Loucy (cell line): Measurements from ENCODE around the gene APOL5.

Source experiments
- H2AFZ ChIP-seq: fragments of 200-600 bp; sonication (generic); 2 replicates; pipeline ENCODE4 v1.6.0; 2016; ENCODE audit warnings: antibody characterized with exemption, mild to moderate bottlenecking, low read length, moderate library complexity
- H3F3A ChIP-seq: fragments of 200-600 bp; 2 replicates; pipeline ENCODE4 v1.6.0; 2016; ENCODE audit warnings: antibody characterized with exemption, low read depth, mild to moderate bottlenecking
- H3K27me3 ChIP-seq: fragments of 200-600 bp; sonication (generic); 2 replicates; pipeline ENCODE4 v1.6.1; 2014; ENCODE audit warnings: low read length, mild to moderate bottlenecking; ENCODE audit not compliant: insufficient read depth, poor library complexity, severe bottlenecking
- H3K36me3 ChIP-seq: fragments of 200-600 bp; sonication (generic); 2 replicates; pipeline ENCODE4 v1.6.1; 2016; ENCODE audit warnings: low read length; ENCODE audit not compliant: insufficient read depth
- H3K4me1 ChIP-seq: fragments of 200-600 bp; sonication (generic); 2 replicates; pipeline ENCODE4 v1.5.1; 2014; ENCODE audit warnings: low read length, mild to moderate bottlenecking; ENCODE audit not compliant: insufficient read depth, poor library complexity, severe bottlenecking
- H3K4me2 ChIP-seq: fragments of 200-600 bp; sonication (generic); 2 replicates; pipeline ENCODE4 v1.6.0; 2014; ENCODE audit warnings: antibody characterized with exemption, low read length, low read depth, mild to moderate bottlenecking; ENCODE audit not compliant: poor library complexity, severe bottlenecking
- H3K4me3 ChIP-seq: fragments of 200-600 bp; sonication (generic); 2 replicates; pipeline ENCODE4 v1.5.1; 2014; ENCODE audit warnings: low read length, mild to moderate bottlenecking, mixed read lengths; ENCODE audit not compliant: poor library complexity, severe bottlenecking
- H3K79me2 ChIP-seq: fragments of 200-600 bp; sonication (generic); 2 replicates; pipeline ENCODE4 v1.6.1; 2014; ENCODE audit warnings: low read length; ENCODE audit not compliant: insufficient read depth
- H3K9ac ChIP-seq: fragments of 200-600 bp; sonication (generic); 2 replicates; pipeline ENCODE4 v1.6.0; 2014; ENCODE audit warnings: mild to moderate bottlenecking, low read depth, low read length, moderate library complexity; ENCODE audit not compliant: poor library complexity, severe bottlenecking
- H3K9me2 ChIP-seq: fragments of 200-600 bp; sonication (generic); replicated peaks from 2 replicates; pipeline ENCODE4 v1.6.1; 2016; ENCODE audit warnings: low read depth, low read length, mixed read lengths
- H3K9me3 ChIP-seq: fragments of 200-600 bp; sonication (generic); 2 replicates; pipeline ENCODE4 v1.6.1; 2014; ENCODE audit warnings: mild to moderate bottlenecking, antibody characterized with exemption, low read length, low read depth; ENCODE audit not compliant: insufficient read depth
- H4K20me1 ChIP-seq: fragments of 200-600 bp; sonication (generic); 2 replicates; pipeline ENCODE4 v1.6.0; 2014; ENCODE audit warnings: antibody characterized with exemption, low read length, mild to moderate bottlenecking; ENCODE audit not compliant: insufficient read depth, poor library complexity, severe bottlenecking
- CTCF ChIP-seq: fragments of 200-600 bp; sonication (generic); conservative IDR thresholded peaks from 2 replicates; pipeline ENCODE4 v1.5.1; 2014; ENCODE audit warnings: mild to moderate bottlenecking, antibody characterized with exemption, low read length
- EZH2phosphoT487 ChIP-seq: fragments of 200-600 bp; IDR thresholded peaks from 2 replicates; pipeline ENCODE4 v1.6.1; 2018; ENCODE audit warnings: antibody characterized with exemption, mild to moderate bottlenecking, moderate library complexity, borderline replicate concordance

Gene APOL5

DNA sequence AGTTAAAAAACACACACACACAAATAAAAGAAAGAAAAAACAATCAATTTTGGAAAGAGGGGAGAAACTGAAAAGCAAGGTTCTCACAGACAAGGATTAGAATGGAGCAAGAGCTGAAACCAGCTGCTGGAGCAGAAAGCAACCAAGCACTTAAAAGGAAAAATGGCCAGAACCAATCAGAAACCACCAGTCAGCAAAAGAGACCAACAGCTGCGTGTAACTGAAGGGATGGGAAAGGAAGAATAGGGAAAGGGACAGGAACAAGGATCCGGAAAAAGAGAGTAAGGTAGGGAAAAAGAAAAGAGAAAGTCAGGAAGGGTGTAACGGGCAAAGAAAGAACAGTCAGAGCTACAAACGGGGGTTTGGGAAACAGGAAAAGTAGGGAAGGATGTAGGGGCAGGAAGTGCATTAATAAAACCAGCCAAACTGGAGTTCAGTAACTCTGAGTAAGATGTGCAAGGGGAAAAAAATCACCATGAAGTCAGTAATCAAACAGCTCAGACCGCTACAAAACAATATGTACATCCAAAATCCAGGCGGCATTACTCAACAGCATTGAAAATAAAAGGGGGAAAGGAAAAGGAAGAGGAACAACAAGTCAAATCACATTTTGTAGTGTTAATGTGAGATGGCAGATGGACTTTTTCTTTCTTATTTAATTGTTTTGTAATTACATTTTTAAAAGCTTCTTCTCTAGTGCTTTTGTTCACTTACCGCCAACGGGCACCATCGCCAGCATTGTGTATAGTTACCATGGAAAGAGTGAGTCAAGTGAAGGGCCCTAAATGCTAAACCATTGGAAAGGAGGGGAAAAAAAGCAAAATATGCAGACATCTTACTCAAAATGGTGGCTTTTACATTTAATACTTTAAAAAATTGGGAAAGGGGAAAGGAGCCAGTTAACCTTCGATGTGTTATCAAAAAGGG lies 49.2 kb downstream of the APOL5 start:
- Histone ChIP-seq H3K4me2 (no peak overlapping the region), H4K20me1 (no peaks in the 10 kb centered on the region), H2AFZ (no peak overlapping the region), H3K36me3 (no peaks in the 10 kb centered on the region), H3K27me3 (no peaks in the 10 kb centered on the region), H3K9me2 (no peaks in the 10 kb centered on the region), H3F3A (no peaks in the 10 kb centered on the region), H3K4me1 (peaks cover 10% of the 10 kb centered on the region), H3K9me3 (no peaks in the 10 kb centered on the region), H3K79me2 (no peaks in the 10 kb centered on the region), H3K4me3 (no peak overlapping the region), H3K9ac (no peak overlapping the region)
- TF ChIP-seq CTCF, result no peak
- TF ChIP-seq EZH2phosphoT487, result no peak

GRCh38 chr22:35769974-35770373 lies 52.3 kb downstream of the APOL5 start:
- Histone ChIP-seq H3K27me3 (no peaks in the 10 kb centered on the region), H3K79me2 (no peaks in the 10 kb centered on the region), H3K36me3 (no peaks in the 10 kb centered on the region), H3K9ac (no peak overlapping the region), H3F3A (no peaks in the 10 kb centered on the region), H4K20me1 (no peaks in the 10 kb centered on the region), H3K4me2 (no peak overlapping the region), H3K9me3 (no peaks in the 10 kb centered on the region), H3K4me3 (no peak overlapping the region), H3K9me2 (no peaks in the 10 kb centered on the region), H3K4me1 (peaks cover 10% of the 10 kb centered on the region), H2AFZ (no peak overlapping the region)
- TF ChIP-seq CTCF, result no peak
- no peak for TF ChIP-seq EZH2phosphoT487

- Histone ChIP-seq H3K4me2 (no peak overlapping the region), H2AFZ (no peak overlapping the region), H3K4me3 (no peak overlapping the region), H3K9me2 (no peaks in the 10 kb centered on the region), H3K9ac (no peak overlapping the region), H4K20me1 (no peaks in the 10 kb centered on the region), H3K4me1 (no peaks in the 10 kb centered on the region), H3F3A (no peaks in the 10 kb centered on the region), H3K27me3 (no peaks in the 10 kb centered on the region), H3K36me3 (no peaks in the 10 kb centered on the region), H3K79me2 (no peaks in the 10 kb centered on the region), H3K9me3 (no peaks in the 10 kb centered on the region)
- TF ChIP-seq EZH2phosphoT487, result no peak
- TF ChIP-seq CTCF, result no peak
Measured at GRCh38 chr22:35775339-35775738, 57.7 kb downstream of the APOL5 start.
